ENCODE results near the gene SCG2. TPM values are rescaled to one million over a fixed set of nuclear protein-coding genes. Genes with fewer than 3 reads are reported as not detected.
A peak's percentile ranks its signal among the peaks of the same experiment; 100 is the strongest.

SCG2 gene
- total RNA-seq, 2 donors from 2014 or later, result 0.13 TPM; not detected in 1

DNA sequence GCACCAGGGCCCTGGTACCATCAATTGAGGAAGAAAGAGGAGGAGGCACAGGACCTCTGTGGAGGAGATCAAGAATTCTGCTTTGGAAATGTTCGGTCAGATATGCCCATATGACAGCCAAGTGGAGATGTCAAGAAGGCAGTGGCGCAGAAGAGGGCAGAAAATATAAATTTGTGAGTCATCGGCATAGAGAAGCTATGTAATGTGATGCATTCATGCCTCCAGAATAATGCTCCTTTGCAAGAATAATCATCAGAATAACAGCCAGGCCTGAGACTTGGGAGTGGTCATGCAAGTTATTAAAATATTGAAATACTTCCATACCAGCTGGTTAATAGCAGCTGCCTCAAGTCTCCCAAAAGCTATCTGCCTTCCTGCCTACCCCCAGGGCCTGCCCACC lies 32.1 kb upstream of the SCG2 start:
- no peak for DNase-seq
- Mint-ChIP-seq H3K4me1 (no peaks in the 10 kb centered on the region), H3K4me3 (no peak overlapping the region), H3K9me3 (peaks cover 2% of the 10 kb centered on the region), H3K27me3 (ENCODE audit: insufficient read depth) (peaks cover 37% of the 10 kb centered on the region), H3K36me3 (ENCODE audit: low read depth) (no peaks in the 10 kb centered on the region), H3K27ac (no peak overlapping the region)
- 94 to 100% methylated on average over 2 to 3 of the region's 3 CpGs for WGBS, 2 experiments (ENCODE audit: insufficient coverage in 1 of 2, insufficient read length in 1 of 2)
- H3K9ac ChIP-seq (ENCODE audit: extremely low read depth, low read length, poor library complexity, severe bottlenecking), result no peak overlapping the region
- H3K36me3 ChIP-seq (ENCODE audit: control insufficient read depth, insufficient read depth, low read length), result no peaks in the 10 kb centered on the region
- TF ChIP-seq CTCF (conservative IDR thresholded peaks at IDR 0.05), result no peak
- no peaks in the 10 kb centered on the region for H3K9me3 ChIP-seq (ENCODE audit: control insufficient read depth, low read length)
- H3K4me1 ChIP-seq (ENCODE audit: control insufficient read depth, insufficient read depth, low read length), result no peaks in the 10 kb centered on the region
- H3K27me3 ChIP-seq (ENCODE audit: control insufficient read depth, insufficient read depth, low read length, poor library complexity, severe bottlenecking), result peaks cover 5% of the 10 kb centered on the region
- no peak overlapping the region for H3K4me3 ChIP-seq (ENCODE audit: low read length)
- peak overlapping the region; percentile 12 for H3K27ac ChIP-seq (ENCODE audit: low read depth, low read length)

GRCh38 chr2:223633656-223634055 lies 31.5 kb upstream of the SCG2 start:
- peak overlapping the region; percentile 12 for H3K27ac ChIP-seq (ENCODE audit: low read depth, low read length)
- TF ChIP-seq CTCF (conservative IDR thresholded peaks at IDR 0.05), result no peak
- H3K36me3 Mint-ChIP-seq (ENCODE audit: low read depth), result no peaks in the 10 kb centered on the region
- peaks cover 9% of the 10 kb centered on the region for H3K27me3 ChIP-seq (ENCODE audit: control insufficient read depth, insufficient read depth, low read length, poor library complexity, severe bottlenecking)
- peaks cover 43% of the 10 kb centered on the region for H3K27me3 Mint-ChIP-seq (ENCODE audit: insufficient read depth)
- no peaks in the 10 kb centered on the region for H3K4me1 ChIP-seq (ENCODE audit: control insufficient read depth, insufficient read depth, low read length)
- no peaks in the 10 kb centered on the region for H3K36me3 ChIP-seq (ENCODE audit: control insufficient read depth, insufficient read depth, low read length)
- no peak overlapping the region for H3K4me3 ChIP-seq (ENCODE audit: low read length)
- H3K9me3 ChIP-seq (ENCODE audit: control insufficient read depth, low read length), result no peaks in the 10 kb centered on the region
- WGBS, 2 experiments (ENCODE audit: insufficient coverage in 1 of 2, insufficient read length in 1 of 2), result 86 to 94% methylated on average over 5 to 6 of the region's 6 CpGs
- no peak for DNase-seq
- no peak overlapping the region for H3K27ac Mint-ChIP-seq
- H3K4me1 Mint-ChIP-seq, result no peaks in the 10 kb centered on the region
- no peaks in the 10 kb centered on the region for H3K9me3 Mint-ChIP-seq
- no peak overlapping the region for H3K9ac ChIP-seq (ENCODE audit: extremely low read depth, low read length, poor library complexity, severe bottlenecking)
- H3K4me3 Mint-ChIP-seq, result no peak overlapping the region

- no peaks in the 10 kb centered on the region for H3K4me1 ChIP-seq (ENCODE audit: control insufficient read depth, insufficient read depth, low read length)
- H3K27me3 ChIP-seq (ENCODE audit: control insufficient read depth, insufficient read depth, low read length, poor library complexity, severe bottlenecking), result peaks cover 15% of the 10 kb centered on the region
- no peak for DNase-seq
- H3K9me3 ChIP-seq (ENCODE audit: control insufficient read depth, low read length), result no peaks in the 10 kb centered on the region
- peaks cover 51% of the 10 kb centered on the region for H3K27me3 Mint-ChIP-seq (ENCODE audit: insufficient read depth)
- H3K4me3 ChIP-seq (ENCODE audit: low read length), result no peak overlapping the region
- H3K9ac ChIP-seq (ENCODE audit: extremely low read depth, low read length, poor library complexity, severe bottlenecking), result no peak overlapping the region
- no peaks in the 10 kb centered on the region for H3K36me3 Mint-ChIP-seq (ENCODE audit: low read depth)
- H3K9me3 Mint-ChIP-seq, result no peaks in the 10 kb centered on the region
- TF ChIP-seq CTCF (conservative IDR thresholded peaks at IDR 0.05), result no peak
- whole genome bisulfite sequencing, 2 experiments (ENCODE audit: insufficient coverage in 1 of 2, insufficient read length in 1 of 2), result 80 to 91% methylated on average over 2 of the region's 2 CpGs
- H3K4me3 Mint-ChIP-seq, result no peak overlapping the region
- no peaks in the 10 kb centered on the region for H3K4me1 Mint-ChIP-seq
- no peak overlapping the region for H3K27ac ChIP-seq (ENCODE audit: low read depth, low read length)
- no peaks in the 10 kb centered on the region for H3K36me3 ChIP-seq (ENCODE audit: control insufficient read depth, insufficient read depth, low read length)
- H3K27ac Mint-ChIP-seq, result no peak overlapping the region
Measured at GRCh38 chr2:223632826-223633225, 30.7 kb upstream of the SCG2 start.
